ENCODE results near the gene TBC1D26. TPM values are rescaled to one million over a fixed set of nuclear protein-coding genes. Genes with fewer than 3 reads are reported as not detected.
"Not testable (repeated sequence)": the region's sequence is repeated elsewhere in the genome, so short reads cannot be mapped to it uniquely, and the experiment has no call there.

Gene TBC1D26
- total RNA-seq, 1 donor from 2014 or later: 2.4 TPM

DNA sequence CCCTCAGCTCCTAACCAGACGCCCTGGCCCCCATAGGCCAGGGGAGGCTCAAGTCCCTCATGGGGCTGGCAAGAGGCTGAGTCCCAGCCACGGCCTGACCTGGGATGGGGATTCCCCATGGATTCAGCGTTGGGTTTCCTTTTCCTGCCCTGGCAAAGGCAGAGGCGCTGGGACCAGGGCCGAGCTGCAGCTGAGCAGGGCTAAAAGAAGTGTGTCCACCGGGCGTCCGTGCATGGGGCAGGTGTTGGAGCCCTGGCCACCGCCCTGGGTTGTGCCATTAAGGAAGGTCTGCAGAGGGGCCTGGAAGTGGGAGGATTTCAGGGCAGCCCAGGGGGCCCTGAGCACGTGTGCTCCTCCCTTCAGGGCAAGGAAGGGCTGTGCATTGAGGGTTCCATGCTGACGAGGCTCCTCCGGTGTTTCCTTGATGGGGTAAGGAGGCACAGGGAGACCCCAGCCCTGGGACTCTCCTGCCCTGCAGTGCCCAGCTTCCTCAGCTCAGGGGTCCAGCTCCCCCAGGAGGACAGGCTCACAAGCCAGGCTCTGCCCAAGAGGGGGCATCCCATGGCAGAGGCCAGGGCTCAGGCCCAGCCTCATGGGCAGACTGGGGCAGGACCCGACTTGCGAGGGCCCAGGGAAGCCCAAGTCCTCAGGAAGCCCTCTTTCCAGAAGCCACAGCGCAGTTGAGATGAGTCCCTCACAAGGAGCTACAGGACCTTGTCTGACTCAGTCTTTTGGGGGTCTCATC lies 10.1 kb downstream of the TBC1D26 start:
- no peak for DNase-seq (ENCODE audit: low spot score, unreplicated experiment)
- Mint-ChIP-seq H3K4me3 (ENCODE audit: low read depth) (no peak overlapping the region), H3K27me3 (peaks cover 4% of the 10 kb centered on the region), H3K4me1 (ENCODE audit: low read depth) (no peaks in the 10 kb centered on the region), H3K27ac (no peak overlapping the region), H3K36me3 (ENCODE audit: insufficient read depth) (no peaks in the 10 kb centered on the region), H3K9me3 (ENCODE audit: low read depth) (peaks cover 7% of the 10 kb centered on the region)
- TF ChIP-seq, protein P1, sequence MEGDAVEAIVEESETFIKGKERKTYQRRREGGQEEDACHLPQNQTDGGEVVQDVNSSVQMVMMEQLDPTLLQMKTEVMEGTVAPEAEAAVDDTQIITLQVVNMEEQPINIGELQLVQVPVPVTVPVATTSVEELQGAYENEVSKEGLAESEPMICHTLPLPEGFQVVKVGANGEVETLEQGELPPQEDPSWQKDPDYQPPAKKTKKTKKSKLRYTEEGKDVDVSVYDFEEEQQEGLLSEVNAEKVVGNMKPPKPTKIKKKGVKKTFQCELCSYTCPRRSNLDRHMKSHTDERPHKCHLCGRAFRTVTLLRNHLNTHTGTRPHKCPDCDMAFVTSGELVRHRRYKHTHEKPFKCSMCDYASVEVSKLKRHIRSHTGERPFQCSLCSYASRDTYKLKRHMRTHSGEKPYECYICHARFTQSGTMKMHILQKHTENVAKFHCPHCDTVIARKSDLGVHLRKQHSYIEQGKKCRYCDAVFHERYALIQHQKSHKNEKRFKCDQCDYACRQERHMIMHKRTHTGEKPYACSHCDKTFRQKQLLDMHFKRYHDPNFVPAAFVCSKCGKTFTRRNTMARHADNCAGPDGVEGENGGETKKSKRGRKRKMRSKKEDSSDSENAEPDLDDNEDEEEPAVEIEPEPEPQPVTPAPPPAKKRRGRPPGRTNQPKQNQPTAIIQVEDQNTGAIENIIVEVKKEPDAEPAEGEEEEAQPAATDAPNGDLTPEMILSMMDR (IDR thresholded peaks at IDR 0.05; ENCODE audit: unreplicated experiment): no peak

DNA sequence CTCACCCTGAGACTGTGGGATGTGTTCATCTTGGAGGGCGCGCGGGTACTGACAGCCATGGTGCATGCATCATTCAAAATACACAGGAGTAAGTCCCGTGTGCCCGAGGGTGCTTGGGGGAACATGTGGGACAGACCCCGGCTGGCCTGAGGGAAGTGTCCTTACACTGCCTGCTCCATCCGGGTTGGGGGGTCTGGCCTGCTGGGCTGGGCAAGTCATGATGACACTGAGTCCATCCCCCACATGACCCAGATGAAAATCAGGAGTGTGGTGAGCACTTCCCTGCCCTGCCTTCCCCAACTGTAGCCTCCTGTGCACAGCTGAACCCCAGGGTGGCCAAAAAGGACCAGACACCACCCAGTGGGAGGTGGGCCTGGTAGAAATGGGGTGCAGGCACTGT lies 10.8 kb downstream of the TBC1D26 start:
- Mint-ChIP-seq H3K27ac (no peak overlapping the region), H3K4me3 (ENCODE audit: low read depth) (no peak overlapping the region), H3K36me3 (ENCODE audit: insufficient read depth) (no peaks in the 10 kb centered on the region), H3K4me1 (ENCODE audit: low read depth) (no peaks in the 10 kb centered on the region), H3K9me3 (ENCODE audit: low read depth) (peaks cover 7% of the 10 kb centered on the region), H3K27me3 (peaks cover 4% of the 10 kb centered on the region)
- TF ChIP-seq, protein P1 (IDR thresholded peaks at IDR 0.05; ENCODE audit: unreplicated experiment): no peak
- DNase-seq (ENCODE audit: low spot score, unreplicated experiment): no peak

DNA sequence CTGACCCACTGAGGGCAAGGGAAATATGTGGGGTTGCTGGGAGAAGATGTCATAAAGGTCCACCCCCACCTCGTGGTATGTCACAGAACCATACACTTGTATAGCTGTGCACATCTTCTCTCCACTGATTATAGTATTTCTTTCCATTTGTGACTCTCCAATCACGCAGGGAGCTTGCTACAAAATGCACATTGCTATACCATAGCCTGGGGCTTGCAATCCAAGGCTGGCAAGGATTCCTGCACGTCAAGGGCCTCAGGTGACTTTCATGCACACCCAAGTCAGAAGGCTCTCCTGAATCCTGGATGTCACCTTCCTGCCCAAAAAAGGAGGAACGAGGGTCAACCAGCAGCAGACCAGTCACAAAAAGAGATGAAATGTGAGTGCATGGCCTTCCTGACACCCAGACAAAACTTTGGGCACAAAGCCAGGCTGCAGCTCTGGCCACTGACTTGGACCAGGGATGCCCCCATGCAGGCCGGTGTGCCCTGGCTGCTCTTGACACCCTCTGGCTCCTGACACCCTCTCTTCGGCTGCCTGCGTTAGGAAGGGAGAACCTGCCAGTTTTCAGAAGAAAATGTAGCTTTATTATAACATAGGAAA lies 12.1 kb downstream of the TBC1D26 start:
- Mint-ChIP-seq H3K4me1 (ENCODE audit: low read depth) (no peaks in the 10 kb centered on the region), H3K9me3 (ENCODE audit: low read depth) (peaks cover 7% of the 10 kb centered on the region), H3K27ac (no peak overlapping the region), H3K4me3 (ENCODE audit: low read depth) (no peak overlapping the region), H3K36me3 (ENCODE audit: insufficient read depth) (no peaks in the 10 kb centered on the region), H3K27me3 (peaks cover 4% of the 10 kb centered on the region)
- TF ChIP-seq, protein P1 (IDR thresholded peaks at IDR 0.05; ENCODE audit: unreplicated experiment): no peak
- no peak for DNase-seq (ENCODE audit: low spot score, unreplicated experiment)

DNA sequence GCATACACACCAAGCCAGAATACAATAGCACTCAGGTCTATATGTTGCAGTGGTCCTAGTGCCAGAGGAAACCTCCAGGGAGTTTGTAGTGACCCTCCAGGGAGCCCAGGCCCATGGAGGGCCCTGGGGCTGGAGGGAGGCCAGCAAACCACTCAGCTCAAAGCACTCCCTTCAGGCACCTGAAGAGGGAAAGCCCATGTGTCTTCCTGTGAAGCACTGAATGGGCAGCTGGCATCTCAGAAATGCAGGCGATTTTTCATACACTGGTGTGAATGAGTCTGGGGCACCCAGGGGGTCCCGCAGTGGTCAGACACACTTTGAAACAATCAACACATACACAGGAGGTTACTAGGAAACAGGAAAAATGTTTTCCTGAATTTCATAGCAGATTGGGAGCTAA lies 12.8 kb downstream of the TBC1D26 start:
- H3K9me3 Mint-ChIP-seq (ENCODE audit: low read depth): peaks cover 7% of the 10 kb centered on the region

DNA sequence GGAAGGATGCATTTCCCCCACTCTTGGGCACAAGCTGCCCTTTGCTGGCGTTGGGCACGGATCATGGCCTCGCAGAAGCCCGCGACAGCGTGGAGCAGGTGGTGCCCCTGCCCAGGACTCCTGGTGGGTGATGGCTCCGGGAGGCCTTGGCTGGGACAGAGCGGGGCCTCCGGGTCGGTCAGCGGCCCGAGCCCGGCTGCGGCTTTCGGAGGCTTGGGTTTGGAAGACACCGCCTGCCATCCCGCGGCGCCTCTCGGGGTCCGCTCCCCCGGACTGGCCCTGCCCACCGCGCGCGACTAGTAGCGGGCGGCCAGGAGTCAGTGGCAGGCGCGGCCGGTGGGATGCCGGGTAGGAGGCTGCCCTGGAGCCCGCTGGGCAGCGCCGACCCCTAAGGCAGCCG lies 17.3 kb downstream of the TBC1D26 start:
- not testable (repeated sequence) for H3K4me3 Mint-ChIP-seq (ENCODE audit: low read depth); H3K36me3 Mint-ChIP-seq (ENCODE audit: insufficient read depth); H3K27ac Mint-ChIP-seq; DNase-seq (ENCODE audit: low spot score, unreplicated experiment); H3K9me3 Mint-ChIP-seq (ENCODE audit: low read depth); H3K4me1 Mint-ChIP-seq (ENCODE audit: low read depth); H3K27me3 Mint-ChIP-seq

More for the DNA sequence above, 12.8 kb downstream of the TBC1D26 start:
- H3K27ac Mint-ChIP-seq: no peak overlapping the region
- DNase-seq (ENCODE audit: low spot score, unreplicated experiment): no peak
- H3K4me1 Mint-ChIP-seq (ENCODE audit: low read depth): no peaks in the 10 kb centered on the region
- H3K4me3 Mint-ChIP-seq (ENCODE audit: low read depth): no peak overlapping the region
- H3K27me3 Mint-ChIP-seq: no peaks in the 10 kb centered on the region
- H3K36me3 Mint-ChIP-seq (ENCODE audit: insufficient read depth): no peaks in the 10 kb centered on the region
- TF ChIP-seq, protein P1 (IDR thresholded peaks at IDR 0.05; ENCODE audit: unreplicated experiment): no peak

DNA sequence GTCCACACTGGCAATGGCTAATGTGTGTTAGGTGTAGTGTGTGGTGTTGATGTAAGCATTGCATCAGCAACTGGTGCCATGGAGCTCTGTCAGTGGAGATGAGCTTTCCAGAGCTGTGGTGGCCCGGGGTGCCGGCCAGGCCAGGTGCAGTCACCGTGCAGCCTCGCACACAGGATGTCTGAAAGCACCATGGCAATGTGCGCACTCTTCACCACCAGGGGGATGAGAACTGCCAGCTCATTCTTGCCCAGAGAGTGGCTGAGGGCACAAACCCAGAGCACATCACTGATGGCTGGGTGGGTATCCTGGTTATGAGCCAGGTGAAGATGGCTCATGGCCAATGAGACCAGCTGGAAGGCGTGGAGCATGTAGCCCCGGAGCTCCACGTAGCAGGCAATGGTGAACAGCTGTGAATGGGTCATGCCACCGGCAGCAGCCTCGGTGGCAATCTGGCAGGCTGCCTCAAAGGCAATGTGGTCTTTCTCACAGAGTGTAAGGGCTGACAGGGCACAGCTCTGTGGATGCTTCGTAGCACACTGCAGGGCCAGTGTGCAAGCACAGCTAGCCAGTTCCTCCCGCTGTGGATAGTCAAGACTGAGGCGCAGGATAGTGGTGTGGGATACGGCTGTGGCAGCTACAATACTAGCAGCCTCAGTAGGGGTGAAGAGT lies 36.9 kb downstream of the TBC1D26 start:
- H3K4me3 Mint-ChIP-seq (ENCODE audit: low read depth); H3K27me3 Mint-ChIP-seq; DNase-seq (ENCODE audit: low spot score, unreplicated experiment); H3K9me3 Mint-ChIP-seq (ENCODE audit: low read depth); H3K27ac Mint-ChIP-seq; H3K36me3 Mint-ChIP-seq (ENCODE audit: insufficient read depth); H3K4me1 Mint-ChIP-seq (ENCODE audit: low read depth): not testable (repeated sequence)

DNA sequence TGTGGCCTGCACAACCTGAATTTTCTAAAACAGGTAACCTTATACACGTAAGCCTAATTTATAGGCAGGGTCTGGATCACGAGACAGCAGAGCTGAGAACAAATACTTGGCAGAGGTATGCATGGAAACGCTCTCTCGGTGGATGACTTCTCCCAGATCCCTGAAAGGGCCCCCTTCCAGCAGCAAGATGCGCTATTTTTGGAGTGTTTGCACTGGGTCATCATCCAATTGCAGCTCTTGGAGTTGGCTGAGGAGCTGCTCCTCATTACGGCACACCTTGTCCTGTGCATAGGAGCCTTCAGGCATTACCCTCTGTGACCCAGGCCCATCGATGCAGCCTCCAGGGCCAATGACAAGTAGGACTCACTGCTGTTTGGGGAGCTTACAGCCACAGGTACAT lies 38.6 kb downstream of the TBC1D26 start:
- H3K27ac Mint-ChIP-seq; H3K36me3 Mint-ChIP-seq (ENCODE audit: insufficient read depth); H3K9me3 Mint-ChIP-seq (ENCODE audit: low read depth); H3K27me3 Mint-ChIP-seq; DNase-seq (ENCODE audit: low spot score, unreplicated experiment); H3K4me3 Mint-ChIP-seq (ENCODE audit: low read depth); H3K4me1 Mint-ChIP-seq (ENCODE audit: low read depth): not testable (repeated sequence)

All from progenitor cell of endocrine pancreas (in vitro differentiated cells).